K562 (cell line): ENCODE data around the gene ZDHHC3. TPM values are rescaled to one million over a fixed set of nuclear protein-coding genes. Genes with fewer than 3 reads are reported as not detected.

Source experiments
- ATAC-seq: fragments of 200-7000 bp; cut with Tn5 transposase; 3 replicates; pipeline ENCODE4 v1.9.1; 2020; ENCODE audit warnings: moderate library complexity
- BruUV-seq: library from RNA; stranded (reverse); fragments of 400-500 nt; replicated peaks from 2 replicates; lab custom pipeline; 2021; lab: Mats Ljungman, UMichigan
- CTCF ChIA-PET: fragments of 300-600 bp; formaldehyde crosslinking; extraction: SDS; loops from one replicate; lab custom pipeline; 2021; ENCODE audit warnings: low intra/inter-chr PET ratio; lab: Yijun Ruan, JAX
- POLR2A ChIA-PET: fragments of 300-600, 350-650 bp; sonication (Branson Sonifier 250); formaldehyde crosslinking; extraction: SDS; loops from one replicate; lab custom pipeline; 2021; ENCODE audit warnings: antibody characterized with exemption, inconsistent platforms; lab: Yijun Ruan, JAX
- DNase-seq, 4 experiments: peaks; one replicate each; pipeline versions ENCODE4 v3.0.0 to v3.0.0-alpha.2; 2011 to 2018; ENCODE audit warnings: low spot score in 3 of 4, mixed read lengths in 3 of 4; ENCODE audit errors: extremely low read depth in 1 of 4
- FAIRE-seq: peaks from 2 replicates; lab custom pipeline; 2011; peaks lifted over from hg19 to GRCh38; lab: Jason Lieb, UNC
- H2AFZ ChIP-seq: 2 replicates; pipeline ENCODE4 v1.6.0; 2011; ENCODE audit warnings: low read depth, low read length, control low read depth, inconsistent platforms
- H3K27ac ChIP-seq: fragments of 200-600 bp; 3 replicates; pipeline ENCODE4 v1.8.0; 2011; ENCODE audit warnings: low read depth, mild to moderate bottlenecking, control low read depth, inconsistent platforms, low read length, moderate library complexity, mixed read lengths; ENCODE audit errors: extremely low read depth
- H3K27me3 ChIP-seq, 2 experiments: fragments of 300-600 bp in 1 of 2; 2 replicates in 1 of 2; 3 replicates in 1 of 2; pipeline versions ENCODE4 v1.6.0 to v1.8.0; 2011; ENCODE audit warnings: inconsistent platforms in 2 of 2, low read length in 2 of 2, mild to moderate bottlenecking in 1 of 2, mixed read lengths in 1 of 2, moderate library complexity in 1 of 2; ENCODE audit not compliant: control insufficient read depth in 2 of 2, insufficient read depth in 2 of 2
- H3K36me3 ChIP-seq: fragments of 300-600 bp; 3 replicates; pipeline ENCODE4 v1.8.0; 2011; ENCODE audit warnings: mild to moderate bottlenecking, low read length, inconsistent platforms; ENCODE audit not compliant: control insufficient read depth, insufficient read depth
- H3K4me1 ChIP-seq, 2 experiments: fragments of 200-600 bp in 1 of 2; replicated peaks in 1 of 2; 2 replicates in 1 of 2; 3 replicates in 1 of 2; pipeline versions ENCODE4 v1.5.1 to v1.8.0; 2011; ENCODE audit warnings: inconsistent platforms in 2 of 2, low read length in 2 of 2, mild to moderate bottlenecking in 1 of 2, mixed read lengths in 1 of 2, moderate library complexity in 1 of 2; ENCODE audit not compliant: control insufficient read depth in 2 of 2, insufficient read depth in 2 of 2
- H3K4me2 ChIP-seq: 2 replicates; pipeline ENCODE4 v1.6.1; 2011; ENCODE audit warnings: low read length, control low read depth, inconsistent platforms, mixed read lengths; ENCODE audit not compliant: insufficient read depth
- H3K4me3 ChIP-seq: fragments of 200-600 bp; sonication (generic), shearing (Covaris generic); 2 replicates; pipeline ENCODE4 v1.5.1; 2016; ENCODE audit warnings: control low read depth, inconsistent platforms
- H3K79me2 ChIP-seq: fragments of 200-600 bp; 3 replicates; pipeline ENCODE4 v1.8.0; 2011; ENCODE audit warnings: low read length, inconsistent platforms; ENCODE audit not compliant: control insufficient read depth, insufficient read depth
- H3K9ac ChIP-seq, 2 experiments: 2 replicates each; pipeline versions ENCODE4 v1.6.0 to v1.6.1; 2011; ENCODE audit warnings: low read depth in 2 of 2, low read length in 2 of 2, control low read depth in 1 of 2, inconsistent platforms in 1 of 2, mild to moderate bottlenecking in 1 of 2, mixed read lengths in 1 of 2; ENCODE audit not compliant: insufficient read depth in 1 of 2
- H3K9me1 ChIP-seq: one replicate; pipeline ENCODE4 v1.6.0; 2011; ENCODE audit warnings: inconsistent platforms, mild to moderate bottlenecking, low read length, moderate library complexity; ENCODE audit not compliant: control insufficient read depth, insufficient read depth
- H3K9me3 ChIP-seq: replicated peaks from 2 replicates; pipeline ENCODE4 v1.5.1; 2011; ENCODE audit warnings: low read depth, low read length, inconsistent platforms; ENCODE audit not compliant: control insufficient read depth, insufficient read depth
- H4K20me1 ChIP-seq: replicated peaks from 2 replicates; pipeline ENCODE4 v1.6.1; 2011; ENCODE audit warnings: low read length, inconsistent platforms, mixed read lengths; ENCODE audit not compliant: control insufficient read depth, insufficient read depth
- CAMTA2 ChIP-seq: fragments of 250-450 bp; sonication (Bioruptor Pico); conservative IDR thresholded peaks from 2 replicates; pipeline ENCODE4 v1.5.1; 2022
- CBX3 ChIP-seq, 2 experiments: IDR thresholded peaks; 1 replicate in 1 of 2; 2 replicates in 1 of 2; pipeline ENCODE4 v1.6.1; 2012; ENCODE audit warnings: inconsistent platforms in 2 of 2, low read length in 2 of 2, borderline replicate concordance in 1 of 2, control low read depth in 1 of 2
- CC2D1A ChIP-seq: fragments of 450-650 bp; IDR thresholded peaks from 2 replicates; pipeline ENCODE4 v1.6.1; 2017; ENCODE audit warnings: mild to moderate bottlenecking
- HIVEP1 ChIP-seq: fragments of 250-450 bp; sonication (Bioruptor Pico); IDR thresholded peaks from 2 replicates; pipeline ENCODE4 v1.4.0; 2020; ENCODE audit warnings: mild to moderate bottlenecking
- NCOA2 ChIP-seq, 2 experiments: fragments of 450-650 bp; IDR thresholded peaks; 2 replicates each; pipeline ENCODE4 v1.6.1; 2018; ENCODE audit warnings: mild to moderate bottlenecking in 2 of 2, moderate library complexity in 1 of 2; ENCODE audit not compliant: partially characterized antibody in 2 of 2
- NCOA6 ChIP-seq: fragments of 450-650 bp; IDR thresholded peaks from 2 replicates; pipeline ENCODE4 v1.6.1; 2017; ENCODE audit warnings: mild to moderate bottlenecking
- SMARCC2 ChIP-seq: fragments of 450-650 bp; IDR thresholded peaks from 2 replicates; pipeline ENCODE4 v1.6.1; 2017; ENCODE audit warnings: antibody characterized with exemption, moderate library complexity, mild to moderate bottlenecking, low read depth
- SOX6 ChIP-seq: fragments of 450-650 bp; IDR thresholded peaks from 2 replicates; pipeline ENCODE4 v1.6.1; 2014; ENCODE audit warnings: mild to moderate bottlenecking
- ZNF140 ChIP-seq: fragments of 250-450 bp; sonication (Bioruptor Pico); IDR thresholded peaks from 2 replicates; pipeline ENCODE4 v1.8.0; 2021; ENCODE audit warnings: moderate library complexity, mild to moderate bottlenecking, inconsistent platforms
- WGBS: fragments of 100-300 bp; shearing (Covaris generic); methylation state at CpG from one replicate; pipeline ENCODE4 v1.1.6; 2016; ENCODE audit warnings: low coverage, mixed read lengths; ENCODE audit not compliant: insufficient coverage; ENCODE audit errors: missing lambda C conversion rate; 5-methylcytosine and 5-hydroxymethylcytosine counted together
- in situ Hi-C: fragments of 300-500 bp; cut with MboI; formaldehyde crosslinking; loops from 4 replicates; pipeline ENCODE4 v1.15.0; 2018; ENCODE audit warnings: inconsistent platforms, mixed read lengths
- intact Hi-C: fragments of 100-400 bp; cut with micrococcal nuclease; formaldehyde crosslinking; loops from 2 replicates; pipeline ENCODE4 v1.14.2; 2022
- polyA plus RNA-seq, 8 experiments: library from polyadenylated mRNA; depleted of rRNA in 4 of 8; stranded (reverse) in 5 of 8; unstranded in 3 of 8; fragments of >200 nt; fragmentation: Nextera tagmentation in 2 of 8; fragmentation: Illumina TruSeq in 1 of 8; extraction: Ambion mirVana in 2 of 8; extraction: Trizol in 1 of 8; gene quantifications; 2 replicates each; pipeline versions ENCODE4 v1.2.1 to v1.2.3, GENCODE V29; 2011 to 2014; ENCODE audit warnings: inconsistent platforms in 1 of 8, missing spikeins in 1 of 8
- total RNA-seq, 7 experiments: library from RNA; depleted of rRNA in 6 of 7; stranded (reverse); fragments of >200 nt in 6 of 7; fragmentation: Illumina TruSeq in 2 of 7; extraction: Trizol in 2 of 7; gene quantifications; 2 replicates each; pipeline versions ENCODE4 v1.2.1 to v1.2.3, GENCODE V29; 2011 to 2021; ENCODE audit warnings: low replicate concordance in 1 of 7
- TF ChIP-seq, protein P1 (sequence below): fragments of 450-650 bp; IDR thresholded peaks from 2 replicates; pipeline ENCODE4 v1.7.0; 2016; ENCODE audit warnings: borderline replicate concordance
- TF ChIP-seq, protein P2 (sequence below): sonication (generic); IDR thresholded peaks from 2 replicates; pipeline ENCODE4 v1.6.1; 2016
- TF ChIP-seq, protein P3 (sequence below): fragments of 250-450 bp; sonication (Bioruptor Pico); IDR thresholded peaks from 2 replicates; pipeline ENCODE4 v1.4.0; 2020; ENCODE audit warnings: mild to moderate bottlenecking, moderate library complexity
- TF ChIP-seq, protein P4 (sequence below): fragments of 250-450 bp; sonication (Bioruptor Pico); IDR thresholded peaks from 2 replicates; pipeline ENCODE4 v1.5.0; 2020; ENCODE audit warnings: mild to moderate bottlenecking, borderline replicate concordance

The ZDHHC3 gene
- total and polyA plus RNA-seq, 9 of the 15 experiments (the other 6 are each of a cell fraction or from before 2014, with no cell fraction given): 10.3 to 120 (median 67.2) TPM

DNA sequence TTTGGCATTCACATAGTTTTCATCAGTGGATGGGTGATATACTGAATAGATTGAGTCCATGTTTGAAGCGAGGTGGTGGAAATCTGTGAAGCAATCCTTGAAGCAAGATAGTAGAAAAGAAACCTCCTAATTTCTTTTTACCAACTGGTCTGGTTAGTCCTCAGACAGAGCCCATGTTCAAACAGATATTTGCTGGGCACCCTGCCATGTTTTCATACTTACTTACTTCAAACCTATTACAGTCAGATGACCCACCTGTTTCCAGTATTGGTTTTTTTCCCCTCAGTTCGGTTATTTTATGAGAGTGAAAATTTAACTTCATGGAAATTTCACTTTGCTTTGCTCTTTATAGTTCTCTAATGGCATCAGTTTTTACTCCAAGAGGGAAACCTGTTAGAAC, 23.8 kb upstream of the ZDHHC3 start:
- POLR2A ChIA-PET: interaction anchor here (1.4 kb wide), 1 partner anchor 16 kb away, joined by 3 read pairs; no protein-coding TSS in a partner anchor
- TF ChIP-seq NCOA6 (no peak), CAMTA2 (CRISPR knock-in tag) (no peak), SOX6 (no peak), CC2D1A (no peak), ZNF140 (CRISPR knock-in tag) (no peak), HIVEP1 (CRISPR knock-in tag) (no peak), NCOA2 (IDR thresholded peaks at IDR 0.05; ENCODE audit: partially characterized antibody in 2 of 2) (no peak), SMARCC2 (no peak), CBX3 (IDR thresholded peaks at IDR 0.05; ENCODE audit: borderline replicate concordance in 1 of 2, low read length in 2 of 2) (no peak)
- TF ChIP-seq, protein P1, sequence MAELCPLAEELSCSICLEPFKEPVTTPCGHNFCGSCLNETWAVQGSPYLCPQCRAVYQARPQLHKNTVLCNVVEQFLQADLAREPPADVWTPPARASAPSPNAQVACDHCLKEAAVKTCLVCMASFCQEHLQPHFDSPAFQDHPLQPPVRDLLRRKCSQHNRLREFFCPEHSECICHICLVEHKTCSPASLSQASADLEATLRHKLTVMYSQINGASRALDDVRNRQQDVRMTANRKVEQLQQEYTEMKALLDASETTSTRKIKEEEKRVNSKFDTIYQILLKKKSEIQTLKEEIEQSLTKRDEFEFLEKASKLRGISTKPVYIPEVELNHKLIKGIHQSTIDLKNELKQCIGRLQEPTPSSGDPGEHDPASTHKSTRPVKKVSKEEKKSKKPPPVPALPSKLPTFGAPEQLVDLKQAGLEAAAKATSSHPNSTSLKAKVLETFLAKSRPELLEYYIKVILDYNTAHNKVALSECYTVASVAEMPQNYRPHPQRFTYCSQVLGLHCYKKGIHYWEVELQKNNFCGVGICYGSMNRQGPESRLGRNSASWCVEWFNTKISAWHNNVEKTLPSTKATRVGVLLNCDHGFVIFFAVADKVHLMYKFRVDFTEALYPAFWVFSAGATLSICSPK: no peak
- TF ChIP-seq, protein P2, sequence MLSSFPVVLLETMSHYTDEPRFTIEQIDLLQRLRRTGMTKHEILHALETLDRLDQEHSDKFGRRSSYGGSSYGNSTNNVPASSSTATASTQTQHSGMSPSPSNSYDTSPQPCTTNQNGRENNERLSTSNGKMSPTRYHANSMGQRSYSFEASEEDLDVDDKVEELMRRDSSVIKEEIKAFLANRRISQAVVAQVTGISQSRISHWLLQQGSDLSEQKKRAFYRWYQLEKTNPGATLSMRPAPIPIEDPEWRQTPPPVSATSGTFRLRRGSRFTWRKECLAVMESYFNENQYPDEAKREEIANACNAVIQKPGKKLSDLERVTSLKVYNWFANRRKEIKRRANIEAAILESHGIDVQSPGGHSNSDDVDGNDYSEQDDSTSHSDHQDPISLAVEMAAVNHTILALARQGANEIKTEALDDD: no peak
- TF ChIP-seq, protein P3, sequence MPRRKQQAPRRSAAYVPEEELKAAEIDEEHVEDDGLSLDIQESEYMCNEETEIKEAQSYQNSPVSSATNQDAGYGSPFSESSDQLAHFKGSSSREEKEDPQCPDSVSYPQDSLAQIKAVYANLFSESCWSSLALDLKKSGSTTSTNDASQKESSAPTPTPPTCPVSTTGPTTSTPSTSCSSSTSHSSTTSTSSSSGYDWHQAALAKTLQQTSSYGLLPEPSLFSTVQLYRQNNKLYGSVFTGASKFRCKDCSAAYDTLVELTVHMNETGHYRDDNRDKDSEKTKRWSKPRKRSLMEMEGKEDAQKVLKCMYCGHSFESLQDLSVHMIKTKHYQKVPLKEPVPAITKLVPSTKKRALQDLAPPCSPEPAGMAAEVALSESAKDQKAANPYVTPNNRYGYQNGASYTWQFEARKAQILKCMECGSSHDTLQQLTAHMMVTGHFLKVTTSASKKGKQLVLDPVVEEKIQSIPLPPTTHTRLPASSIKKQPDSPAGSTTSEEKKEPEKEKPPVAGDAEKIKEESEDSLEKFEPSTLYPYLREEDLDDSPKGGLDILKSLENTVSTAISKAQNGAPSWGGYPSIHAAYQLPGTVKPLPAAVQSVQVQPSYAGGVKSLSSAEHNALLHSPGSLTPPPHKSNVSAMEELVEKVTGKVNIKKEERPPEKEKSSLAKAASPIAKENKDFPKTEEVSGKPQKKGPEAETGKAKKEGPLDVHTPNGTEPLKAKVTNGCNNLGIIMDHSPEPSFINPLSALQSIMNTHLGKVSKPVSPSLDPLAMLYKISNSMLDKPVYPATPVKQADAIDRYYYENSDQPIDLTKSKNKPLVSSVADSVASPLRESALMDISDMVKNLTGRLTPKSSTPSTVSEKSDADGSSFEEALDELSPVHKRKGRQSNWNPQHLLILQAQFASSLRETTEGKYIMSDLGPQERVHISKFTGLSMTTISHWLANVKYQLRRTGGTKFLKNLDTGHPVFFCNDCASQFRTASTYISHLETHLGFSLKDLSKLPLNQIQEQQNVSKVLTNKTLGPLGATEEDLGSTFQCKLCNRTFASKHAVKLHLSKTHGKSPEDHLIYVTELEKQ (CRISPR knock-in tag): no peak
- TF ChIP-seq, protein P4, sequence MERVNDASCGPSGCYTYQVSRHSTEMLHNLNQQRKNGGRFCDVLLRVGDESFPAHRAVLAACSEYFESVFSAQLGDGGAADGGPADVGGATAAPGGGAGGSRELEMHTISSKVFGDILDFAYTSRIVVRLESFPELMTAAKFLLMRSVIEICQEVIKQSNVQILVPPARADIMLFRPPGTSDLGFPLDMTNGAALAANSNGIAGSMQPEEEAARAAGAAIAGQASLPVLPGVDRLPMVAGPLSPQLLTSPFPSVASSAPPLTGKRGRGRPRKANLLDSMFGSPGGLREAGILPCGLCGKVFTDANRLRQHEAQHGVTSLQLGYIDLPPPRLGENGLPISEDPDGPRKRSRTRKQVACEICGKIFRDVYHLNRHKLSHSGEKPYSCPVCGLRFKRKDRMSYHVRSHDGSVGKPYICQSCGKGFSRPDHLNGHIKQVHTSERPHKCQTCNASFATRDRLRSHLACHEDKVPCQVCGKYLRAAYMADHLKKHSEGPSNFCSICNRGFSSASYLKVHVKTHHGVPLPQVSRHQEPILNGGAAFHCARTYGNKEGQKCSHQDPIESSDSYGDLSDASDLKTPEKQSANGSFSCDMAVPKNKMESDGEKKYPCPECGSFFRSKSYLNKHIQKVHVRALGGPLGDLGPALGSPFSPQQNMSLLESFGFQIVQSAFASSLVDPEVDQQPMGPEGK (CRISPR knock-in tag): no peak

More for the DNA sequence above, 23.8 kb upstream of the ZDHHC3 start:
- DNase-seq (no peak), FAIRE-seq (no peak), ATAC-seq (no peak)
- Histone ChIP-seq H3K9me1 (no peaks in the 10 kb centered on the region), H3K9ac (no peak overlapping the region), H3K4me2 (no peak overlapping the region), H3K79me2 (peaks cover 3% of the 10 kb centered on the region; the same call in 1 of the 3 replicates), H3K27me3 (no peaks in the 10 kb centered on the region), H3K36me3 (peaks cover 92% of the 10 kb centered on the region), H3K9me3 (no peaks in the 10 kb centered on the region), H4K20me1 (no peaks in the 10 kb centered on the region), H3K4me1 (no peaks in the 10 kb centered on the region), H3K27ac (no peak overlapping the region), H3K4me3 (no peak overlapping the region), H2AFZ (no peak overlapping the region)
- intact Hi-C loops (loop anchor here (10.0 kb wide), 1 partner anchor 675 kb away; no protein-coding TSS in a partner anchor), in situ Hi-C loops (no loop called here)
- CTCF ChIA-PET: no interaction called here
- BruUV-seq: no TSS peak
- 84% methylated on average over 2 of the region's 2 CpGs for WGBS
